Measurements from ENCODE around the gene SLC4A11.

SLC4A11 gene

DNA sequence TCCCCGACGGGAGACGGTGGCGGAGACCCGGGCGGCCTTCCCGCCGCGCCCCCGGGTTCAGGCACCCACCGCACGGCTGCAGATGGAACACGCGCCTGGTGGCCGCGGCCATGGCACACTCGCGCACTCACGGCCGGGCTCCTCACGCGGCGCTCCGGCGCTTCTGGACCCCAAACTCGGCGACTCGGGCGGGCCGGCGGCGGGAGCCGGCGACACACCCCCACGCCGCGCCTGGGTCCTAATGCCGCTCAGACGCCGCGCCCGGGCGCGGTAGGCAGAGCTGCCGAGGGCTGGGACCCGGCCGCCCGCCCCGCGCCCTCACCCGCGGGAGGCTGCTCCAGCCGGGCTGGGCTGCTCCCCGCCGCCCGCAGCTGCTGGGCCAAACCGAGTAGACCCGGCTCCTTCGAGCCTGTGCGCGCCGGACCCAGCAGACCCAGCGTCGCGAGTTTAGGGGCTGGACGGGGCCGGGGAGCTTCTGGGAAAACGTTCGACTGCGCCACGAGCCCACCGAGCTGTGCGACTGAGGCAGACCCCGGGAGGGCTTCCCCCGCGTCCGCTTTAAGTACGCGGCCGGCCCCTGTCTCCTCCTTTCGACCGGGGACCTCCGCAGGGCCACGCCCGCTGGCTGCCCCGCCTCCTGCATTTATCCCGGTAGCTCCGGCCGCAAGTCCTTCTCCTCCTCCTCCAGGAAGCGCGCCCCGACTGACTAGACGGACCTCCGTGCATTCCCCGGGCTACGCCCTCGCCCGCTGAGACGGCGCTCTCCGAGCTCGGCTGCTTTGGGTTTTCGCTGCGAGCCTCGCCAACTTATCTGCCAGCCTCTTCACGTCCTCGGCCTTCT, at the start of gene SLC4A11:
SLC4A11 (minus strand) TSS at position 165 of the 841 bp plus-strand sequence; CDS start at position 112, 53 bp downstream.
- H3K9ac ChIP-seq (ENCODE audit: low read length), result peak within 1 kb of the TSS; percentile 61
- peak within 1 kb of the TSS; percentile 92 for H3K4me3 ChIP-seq (ENCODE audit: low read depth, low read length)
- peaks cover 12% of the 10 kb centered on the region for H3K4me1 ChIP-seq (ENCODE audit: control insufficient read depth, insufficient read depth, low read length)
- no peaks in the 10 kb centered on the region for H3K9me3 ChIP-seq (ENCODE audit: control insufficient read depth, insufficient read depth, low read depth, low read length)
- no peak within 1 kb of the TSS for H3K27ac ChIP-seq (ENCODE audit: low read depth, low read length)
- H3K36me3 ChIP-seq (ENCODE audit: control insufficient read depth, insufficient read depth, low read length), result no peaks in the 10 kb centered on the region
- H3K27me3 ChIP-seq (ENCODE audit: control insufficient read depth, insufficient read depth, low read length), result peaks cover 64% of the 10 kb centered on the region

DNA sequence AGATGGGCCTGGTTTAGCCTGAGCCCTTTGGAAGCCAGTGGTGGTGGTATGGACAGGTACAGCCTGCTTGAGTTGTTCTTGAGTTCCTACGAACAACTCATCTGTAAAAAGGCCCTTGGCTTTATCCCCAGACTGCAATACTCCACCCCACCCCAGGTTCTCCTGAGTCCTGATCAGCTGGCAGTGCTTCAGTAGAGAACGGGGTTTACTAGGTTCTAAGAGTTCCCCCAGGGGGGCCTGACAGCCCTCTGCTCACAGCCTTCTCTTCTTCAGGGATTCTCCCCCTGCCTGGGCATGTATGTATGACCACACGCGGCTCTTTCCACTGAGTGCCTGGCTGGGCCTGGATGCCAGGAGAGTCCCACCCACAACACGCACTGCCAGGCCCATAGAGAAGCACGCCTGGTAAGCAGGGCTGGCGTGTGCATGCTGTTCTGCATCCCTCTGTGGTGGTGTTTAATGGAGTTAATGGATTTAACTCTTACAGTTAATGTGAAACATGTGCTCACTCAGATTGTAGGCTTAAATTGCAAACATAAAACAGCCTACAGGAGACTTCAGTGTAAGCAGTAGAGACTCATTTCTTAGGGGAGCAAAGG, 44.3 kb upstream of the SLC4A11 start:
- no peaks in the 10 kb centered on the region for H3K9me3 ChIP-seq (ENCODE audit: control insufficient read depth, insufficient read depth, low read depth, low read length)
- H3K27ac ChIP-seq (ENCODE audit: low read depth, low read length), result no peak overlapping the region; the same call in 1 of the 2 replicates
- H3K27me3 ChIP-seq (ENCODE audit: control insufficient read depth, insufficient read depth, low read length), result no peaks in the 10 kb centered on the region
- H3K4me1 ChIP-seq (ENCODE audit: control insufficient read depth, insufficient read depth, low read length), result peaks cover 3% of the 10 kb centered on the region; the same call in 1 of the 2 replicates
- peaks cover 25% of the 10 kb centered on the region for H3K36me3 ChIP-seq (ENCODE audit: control insufficient read depth, insufficient read depth, low read length)
- H3K4me3 ChIP-seq (ENCODE audit: low read depth, low read length), result no peak overlapping the region
- H3K9ac ChIP-seq (ENCODE audit: low read length), result no peak overlapping the region

- Histone ChIP-seq H3K9ac (ENCODE audit: low read length) (no peak overlapping the region), H3K36me3 (ENCODE audit: control insufficient read depth, insufficient read depth, low read length) (peaks cover 31% of the 10 kb centered on the region), H3K27me3 (ENCODE audit: control insufficient read depth, insufficient read depth, low read length) (no peaks in the 10 kb centered on the region), H3K27ac (ENCODE audit: low read depth, low read length) (no peak overlapping the region; the same call in 1 of the 2 replicates), H3K4me3 (ENCODE audit: low read depth, low read length) (no peak overlapping the region), H3K9me3 (ENCODE audit: control insufficient read depth, insufficient read depth, low read depth, low read length) (no peaks in the 10 kb centered on the region), H3K4me1 (ENCODE audit: control insufficient read depth, insufficient read depth, low read length) (peaks cover 3% of the 10 kb centered on the region; the same call in 1 of the 2 replicates)
These were observed 43.6 kb upstream of the SLC4A11 start for GRCh38 chr20:3282271-3283221.

DNA sequence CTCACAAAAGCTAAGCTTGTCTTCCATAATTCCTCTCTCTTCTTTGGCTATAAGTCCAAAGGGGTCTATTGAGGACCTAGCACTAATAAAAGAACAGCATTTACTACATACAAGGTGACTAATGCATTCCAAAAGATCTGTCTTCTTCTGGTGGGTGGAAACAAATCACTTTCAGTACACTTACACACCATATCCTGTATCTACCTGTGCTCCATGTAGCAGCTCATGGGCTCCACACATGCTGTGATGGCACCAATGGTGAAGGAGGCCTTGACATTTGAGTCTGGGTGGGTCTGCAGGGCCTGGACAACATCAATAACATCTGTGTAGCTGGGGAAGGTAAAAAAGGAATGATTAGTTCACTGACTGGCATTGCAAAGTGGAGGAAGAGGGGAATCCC, 42.4 kb upstream of the SLC4A11 start:
- H3K9me3 ChIP-seq (ENCODE audit: control insufficient read depth, insufficient read depth, low read depth, low read length), result no peaks in the 10 kb centered on the region
- no peak overlapping the region for H3K4me3 ChIP-seq (ENCODE audit: low read depth, low read length)
- H3K4me1 ChIP-seq (ENCODE audit: control insufficient read depth, insufficient read depth, low read length), result peaks cover 3% of the 10 kb centered on the region; the same call in 1 of the 2 replicates
- H3K27ac ChIP-seq (ENCODE audit: low read depth, low read length), result no peak overlapping the region
- peaks cover 29% of the 10 kb centered on the region for H3K36me3 ChIP-seq (ENCODE audit: control insufficient read depth, insufficient read depth, low read length)
- no peaks in the 10 kb centered on the region for H3K27me3 ChIP-seq (ENCODE audit: control insufficient read depth, insufficient read depth, low read length)
- no peak overlapping the region for H3K9ac ChIP-seq (ENCODE audit: low read length)

- Histone ChIP-seq H3K4me3 (ENCODE audit: low read depth, low read length) (no peak overlapping the region), H3K36me3 (ENCODE audit: control insufficient read depth, insufficient read depth, low read length) (peaks cover 32% of the 10 kb centered on the region), H3K9me3 (ENCODE audit: control insufficient read depth, insufficient read depth, low read depth, low read length) (no peaks in the 10 kb centered on the region), H3K9ac (ENCODE audit: low read length) (no peak overlapping the region), H3K4me1 (ENCODE audit: control insufficient read depth, insufficient read depth, low read length) (peaks cover 3% of the 10 kb centered on the region; the same call in 1 of the 2 replicates), H3K27me3 (ENCODE audit: control insufficient read depth, insufficient read depth, low read length) (no peaks in the 10 kb centered on the region), H3K27ac (ENCODE audit: low read depth, low read length) (no peak overlapping the region)
These were observed 40.8 kb upstream of the SLC4A11 start for GRCh38 chr20:3279761-3280160.

- Histone ChIP-seq H3K9me3 (ENCODE audit: control insufficient read depth, insufficient read depth, low read depth, low read length) (no peaks in the 10 kb centered on the region), H3K4me1 (ENCODE audit: control insufficient read depth, insufficient read depth, low read length) (peaks cover 3% of the 10 kb centered on the region; the same call in 1 of the 2 replicates), H3K27ac (ENCODE audit: low read depth, low read length) (no peak overlapping the region), H3K27me3 (ENCODE audit: control insufficient read depth, insufficient read depth, low read length) (no peaks in the 10 kb centered on the region), H3K9ac (ENCODE audit: low read length) (no peak overlapping the region), H3K36me3 (ENCODE audit: control insufficient read depth, insufficient read depth, low read length) (peaks cover 32% of the 10 kb centered on the region), H3K4me3 (ENCODE audit: low read depth, low read length) (no peak overlapping the region)
These were observed 38.9 kb upstream of the SLC4A11 start for GRCh38 chr20:3277686-3278465.

DNA sequence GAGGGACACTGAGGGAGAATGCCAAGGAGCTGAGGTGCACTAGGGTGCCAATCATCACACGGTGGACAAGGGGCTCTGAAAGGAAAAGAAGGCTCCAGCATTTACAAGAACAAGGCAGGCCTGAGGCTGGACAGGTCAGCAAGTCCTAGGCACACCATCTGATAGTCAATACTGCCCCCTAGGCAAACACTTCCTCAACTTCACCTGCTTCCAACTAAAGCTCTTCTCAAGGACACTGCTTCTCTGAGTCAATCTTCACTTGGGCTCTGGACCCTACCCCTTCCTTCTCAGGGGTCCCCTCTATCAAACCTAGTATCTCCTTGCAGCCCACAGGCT, 37.7 kb upstream of the SLC4A11 start:
- H3K27ac ChIP-seq (ENCODE audit: low read depth, low read length), result no peak overlapping the region
- no peaks in the 10 kb centered on the region for H3K9me3 ChIP-seq (ENCODE audit: control insufficient read depth, insufficient read depth, low read depth, low read length)
- H3K36me3 ChIP-seq (ENCODE audit: control insufficient read depth, insufficient read depth, low read length), result peaks cover 31% of the 10 kb centered on the region
- H3K27me3 ChIP-seq (ENCODE audit: control insufficient read depth, insufficient read depth, low read length), result no peaks in the 10 kb centered on the region
- no peak overlapping the region for H3K9ac ChIP-seq (ENCODE audit: low read length)
- no peak overlapping the region for H3K4me3 ChIP-seq (ENCODE audit: low read depth, low read length)
- no peaks in the 10 kb centered on the region for H3K4me1 ChIP-seq (ENCODE audit: control insufficient read depth, insufficient read depth, low read length)

DNA sequence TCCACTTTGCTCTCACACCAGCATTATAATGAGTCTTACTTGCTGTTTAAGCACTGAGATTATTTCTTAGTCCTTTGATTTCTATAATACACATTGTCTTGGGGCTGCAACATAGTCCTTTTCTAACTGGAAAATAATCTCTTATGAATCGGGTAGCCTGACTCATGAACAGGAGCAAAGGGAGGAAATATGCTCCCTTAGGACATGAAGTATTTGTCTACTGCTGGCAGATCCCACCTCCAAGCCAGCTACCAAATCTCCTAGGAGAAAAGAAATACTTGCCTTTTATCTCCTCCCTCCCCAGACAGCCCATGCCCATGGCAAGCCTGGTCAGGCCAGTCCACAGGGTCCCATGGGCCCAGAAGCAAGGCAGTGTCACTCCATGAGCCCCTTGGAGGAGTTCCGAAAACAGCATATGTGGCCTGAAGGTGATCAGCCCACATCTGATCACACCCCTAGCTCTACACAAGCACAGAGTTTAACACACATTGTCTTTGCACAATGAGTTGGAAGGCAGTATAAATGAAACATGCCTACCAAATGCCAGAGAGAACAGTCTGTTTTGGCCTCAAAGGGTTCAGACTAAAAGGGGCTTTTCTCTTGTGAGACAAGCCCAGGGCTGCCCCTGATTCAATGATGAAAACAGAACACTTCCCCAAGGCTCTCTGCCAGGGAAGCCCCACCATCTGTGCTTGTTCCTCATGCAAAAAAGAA, 37.1 kb upstream of the SLC4A11 start:
- H3K9ac ChIP-seq (ENCODE audit: low read length), result no peak overlapping the region
- H3K36me3 ChIP-seq (ENCODE audit: control insufficient read depth, insufficient read depth, low read length), result peaks cover 26% of the 10 kb centered on the region
- H3K27ac ChIP-seq (ENCODE audit: low read depth, low read length), result no peak overlapping the region
- no peak overlapping the region for H3K4me3 ChIP-seq (ENCODE audit: low read depth, low read length)
- no peaks in the 10 kb centered on the region for H3K9me3 ChIP-seq (ENCODE audit: control insufficient read depth, insufficient read depth, low read depth, low read length)
- no peaks in the 10 kb centered on the region for H3K4me1 ChIP-seq (ENCODE audit: control insufficient read depth, insufficient read depth, low read length)
- no peaks in the 10 kb centered on the region for H3K27me3 ChIP-seq (ENCODE audit: control insufficient read depth, insufficient read depth, low read length)

- no peak overlapping the region for H3K4me3 ChIP-seq (ENCODE audit: low read depth, low read length)
- peaks cover 26% of the 10 kb centered on the region for H3K36me3 ChIP-seq (ENCODE audit: control insufficient read depth, insufficient read depth, low read length)
- no peaks in the 10 kb centered on the region for H3K9me3 ChIP-seq (ENCODE audit: control insufficient read depth, insufficient read depth, low read depth, low read length)
- no peak overlapping the region for H3K9ac ChIP-seq (ENCODE audit: low read length)
- no peak overlapping the region for H3K27ac ChIP-seq (ENCODE audit: low read depth, low read length)
- no peaks in the 10 kb centered on the region for H3K27me3 ChIP-seq (ENCODE audit: control insufficient read depth, insufficient read depth, low read length)
- H3K4me1 ChIP-seq (ENCODE audit: control insufficient read depth, insufficient read depth, low read length), result no peaks in the 10 kb centered on the region
These were observed 36.3 kb upstream of the SLC4A11 start for GRCh38 chr20:3275064-3275935.

Measured in HUES6 (cell line).